Left kidney (tissue), 2 donors: ENCODE measurements around the gene SEMA4D. TPM values are rescaled to one million over a fixed set of nuclear protein-coding genes. Genes with fewer than 3 reads are reported as not detected.

Experiments
- DNase-seq: peaks from one replicate; pipeline ENCODE4 v3.0.0-alpha.2; 2013
- polyA plus RNA-seq: library from polyadenylated mRNA; unstranded; fragments of 120-200 nt; gene quantifications from one replicate; pipeline ENCODE4 v1.2.1, GENCODE V29; 2013; ENCODE audit not compliant: insufficient read length

SEMA4D gene
- polyA plus RNA-seq, 1 donor: 56.0 TPM

- no peak for DNase-seq
Observed at GRCh38 chr9:89444925-89445765, 52.8 kb downstream of the SEMA4D start.

- DNase-seq: no peak
Observed at GRCh38 chr9:89444274-89444673, 53.6 kb downstream of the SEMA4D start.

- no peak for DNase-seq
Observed at GRCh38 chr9:89442981-89443814, 54.7 kb downstream of the SEMA4D start.

- DNase-seq: no peak
Observed at GRCh38 chr9:89442501-89442978, 55.4 kb downstream of the SEMA4D start.

- DNase-seq: no peak
Observed at GRCh38 chr9:89441986-89442385, 55.9 kb downstream of the SEMA4D start.

GRCh38 chr9:89441655-89441970 lies 56.3 kb downstream of the SEMA4D start:
- no peak for DNase-seq

- no peak for DNase-seq
Observed at GRCh38 chr9:89440951-89441654, 56.8 kb downstream of the SEMA4D start.

GRCh38 chr9:89440548-89440947 lies 57.4 kb downstream of the SEMA4D start:
- DNase-seq: no peak

GRCh38 chr9:89440046-89440445 lies 57.9 kb downstream of the SEMA4D start:
- DNase-seq: no peak

GRCh38 chr9:89439571-89439970 lies 58.3 kb downstream of the SEMA4D start:
- no peak for DNase-seq

GRCh38 chr9:89438194-89438593 lies 59.7 kb downstream of the SEMA4D start:
- no peak for DNase-seq

GRCh38 chr9:89437772-89438171 lies 60.1 kb downstream of the SEMA4D start:
- DNase-seq: no peak

- no peak for DNase-seq
Observed at GRCh38 chr9:89436963-89437625, 60.8 kb downstream of the SEMA4D start.

GRCh38 chr9:89436326-89436725 lies 61.6 kb downstream of the SEMA4D start:
- no peak for DNase-seq

GRCh38 chr9:89435071-89435823 lies 62.7 kb downstream of the SEMA4D start:
- no peak for DNase-seq

- DNase-seq: no peak
Observed at GRCh38 chr9:89434636-89435035, 63.3 kb downstream of the SEMA4D start.

GRCh38 chr9:89433826-89434225 lies 64.1 kb downstream of the SEMA4D start:
- DNase-seq: no peak

GRCh38 chr9:89432986-89433530 lies 64.9 kb downstream of the SEMA4D start:
- no peak for DNase-seq

GRCh38 chr9:89431930-89432725 lies 65.8 kb downstream of the SEMA4D start:
- no peak for DNase-seq

GRCh38 chr9:89430995-89431394 lies 66.9 kb downstream of the SEMA4D start:
- DNase-seq: no peak
